Neural cell (in vitro differentiated cells): ENCODE data around the gene OR56A5. TPM values are rescaled to one million over a fixed set of nuclear protein-coding genes. Genes with fewer than 3 reads are reported as not detected.

Experiments
- H2AFZ ChIP-seq: fragments of 200-600, 300-800 bp; sonication (generic), shearing (Covaris generic); 2 replicates; pipeline ENCODE4 v1.6.0; 2014; ENCODE audit warnings: low read depth, mild to moderate bottlenecking, antibody characterized with exemption, low read length, moderate library complexity
- H3F3A ChIP-seq: fragments of 200-600 bp; shearing (Covaris generic); 2 replicates; pipeline ENCODE4 v1.6.1; 2016; ENCODE audit warnings: mild to moderate bottlenecking, moderate library complexity, mixed read lengths, antibody characterized with exemption, low read length; ENCODE audit not compliant: insufficient read depth, poor library complexity, severe bottlenecking
- H3K27ac ChIP-seq: fragments of 200-600, 300-800 bp; sonication (generic), shearing (Covaris generic); 2 replicates; pipeline ENCODE4 v1.5.1; 2014; ENCODE audit warnings: mild to moderate bottlenecking, low read length, moderate library complexity
- H3K27me3 ChIP-seq: fragments of 300-800, 200-600 bp; sonication (generic), shearing (Covaris generic); 2 replicates; pipeline ENCODE4 v1.6.0; 2014; ENCODE audit warnings: mild to moderate bottlenecking, low read depth, low read length, moderate library complexity; ENCODE audit not compliant: insufficient read depth
- H3K36me3 ChIP-seq: fragments of 300-800, 200-600 bp; sonication (generic), shearing (Covaris generic); 2 replicates; pipeline ENCODE4 v1.5.1; 2014; ENCODE audit warnings: mild to moderate bottlenecking, antibody characterized with exemption, low read length, moderate library complexity; ENCODE audit not compliant: insufficient read depth
- H3K4me2 ChIP-seq: fragments of 300-800, 200-600 bp; sonication (generic), shearing (Covaris generic); 2 replicates; pipeline ENCODE4 v1.6.0; 2014; ENCODE audit warnings: mild to moderate bottlenecking, low read length
- H3K4me3 ChIP-seq: fragments of 300-800, 200-600 bp; sonication (generic), shearing (Covaris generic); 2 replicates; pipeline ENCODE4 v1.5.1; 2014; ENCODE audit warnings: mild to moderate bottlenecking, low read length, moderate library complexity
- H3K79me2 ChIP-seq: fragments of 200-600 bp; shearing (Covaris generic); replicated peaks from 2 replicates; pipeline ENCODE4 v1.6.0; 2014; ENCODE audit warnings: mild to moderate bottlenecking, low read length, moderate library complexity; ENCODE audit not compliant: insufficient read depth
- H3K9ac ChIP-seq: fragments of 300-800, 200-600 bp; sonication (generic), shearing (Covaris generic); 2 replicates; pipeline ENCODE4 v1.6.1; 2016; ENCODE audit warnings: mild to moderate bottlenecking, low read length, mixed read lengths
- H3K9me2 ChIP-seq: fragments of 200-600 bp; shearing (Covaris generic); 2 replicates; pipeline ENCODE4 v1.6.1; 2016; ENCODE audit warnings: mild to moderate bottlenecking, low read length, mixed read lengths; ENCODE audit not compliant: insufficient read depth
- H3K9me3 ChIP-seq: fragments of 200-600, 300-800 bp; sonication (generic), shearing (Covaris generic); 2 replicates; pipeline ENCODE4 v1.6.1; 2016; ENCODE audit warnings: mild to moderate bottlenecking, mixed run types, low read length, moderate library complexity, mixed read lengths
- H4K20me1 ChIP-seq: fragments of 200-600 bp; shearing (Covaris generic); 2 replicates; pipeline ENCODE4 v1.6.1; 2016; ENCODE audit warnings: mild to moderate bottlenecking, mixed run types; ENCODE audit not compliant: insufficient read depth
- CTCF ChIP-seq: fragments of 450-650 bp; IDR thresholded peaks from 2 replicates; pipeline ENCODE4 v1.5.1; 2014; ENCODE audit warnings: antibody characterized with exemption, mild to moderate bottlenecking, moderate library complexity; ENCODE audit not compliant: poor library complexity, severe bottlenecking
- EP300 ChIP-seq: fragments of 450-650 bp; conservative IDR thresholded peaks from 2 replicates; pipeline ENCODE4 v1.6.1; 2014; ENCODE audit warnings: antibody characterized with exemption, mild to moderate bottlenecking, moderate library complexity; ENCODE audit not compliant: poor library complexity, severe bottlenecking
- EZH2 ChIP-seq: fragments of 200-600, 300-800 bp; shearing (Covaris generic), sonication (generic); IDR thresholded peaks from 2 replicates; pipeline ENCODE4 v1.6.1; 2014; ENCODE audit warnings: antibody characterized with exemption, low read length, borderline replicate concordance, mild to moderate bottlenecking; ENCODE audit not compliant: insufficient read depth, poor library complexity, severe bottlenecking
- MXI1 ChIP-seq: fragments of 450-650 bp; conservative IDR thresholded peaks from 2 replicates; pipeline ENCODE4 v1.6.1; 2014; ENCODE audit warnings: antibody characterized with exemption, mild to moderate bottlenecking; ENCODE audit not compliant: poor library complexity, severe bottlenecking
- POLR2AphosphoS5 ChIP-seq: IDR thresholded peaks from 2 replicates; pipeline ENCODE4 v1.6.1; 2012
- RAD21 ChIP-seq: fragments of 450-650 bp; conservative IDR thresholded peaks from 2 replicates; pipeline ENCODE4 v1.6.1; 2014; ENCODE audit warnings: antibody characterized with exemption, mild to moderate bottlenecking, moderate library complexity
- SMC3 ChIP-seq: fragments of 450-650 bp; conservative IDR thresholded peaks from 2 replicates; pipeline ENCODE4 v1.6.1; 2014; ENCODE audit warnings: antibody characterized with exemption, mild to moderate bottlenecking, moderate library complexity; ENCODE audit not compliant: poor library complexity
- TAF1 ChIP-seq: IDR thresholded peaks from 2 replicates; pipeline ENCODE4 v1.6.1; 2012; ENCODE audit warnings: low read depth
- polyA plus RNA-seq: library from polyadenylated mRNA; depleted of rRNA; stranded (reverse); fragments of >200 nt; gene quantifications from 2 replicates; pipeline ENCODE4 v1.2.3, GENCODE V29; 2014
- TF ChIP-seq, protein P1 (sequence below): IDR thresholded peaks from 2 replicates; pipeline ENCODE4 v1.6.1; 2012; ENCODE audit warnings: borderline replicate concordance

The OR56A5 gene
- polyA plus RNA-seq, 1 donor from 2014 or later, result not detected

- Histone ChIP-seq H3K27ac (no peak overlapping the region), H3K36me3 (no peaks in the 10 kb centered on the region), H3K9ac (no peak overlapping the region), H2AFZ (no peak overlapping the region), H4K20me1 (no peaks in the 10 kb centered on the region), H3K79me2 (no peaks in the 10 kb centered on the region), H3K9me3 (no peaks in the 10 kb centered on the region), H3F3A (no peaks in the 10 kb centered on the region), H3K4me2 (no peak overlapping the region), H3K4me3 (no peak overlapping the region), H3K27me3 (no peaks in the 10 kb centered on the region), H3K9me2 (no peaks in the 10 kb centered on the region)
- TF ChIP-seq TAF1, result no peak
- TF ChIP-seq CTCF, result no peak
- no peak for TF ChIP-seq SMC3
- TF ChIP-seq MXI1, result no peak
- TF ChIP-seq POLR2AphosphoS5, result no peak
- no peak for TF ChIP-seq EZH2
- no peak for TF ChIP-seq EP300
- TF ChIP-seq RAD21, result no peak
- TF ChIP-seq, protein P1, sequence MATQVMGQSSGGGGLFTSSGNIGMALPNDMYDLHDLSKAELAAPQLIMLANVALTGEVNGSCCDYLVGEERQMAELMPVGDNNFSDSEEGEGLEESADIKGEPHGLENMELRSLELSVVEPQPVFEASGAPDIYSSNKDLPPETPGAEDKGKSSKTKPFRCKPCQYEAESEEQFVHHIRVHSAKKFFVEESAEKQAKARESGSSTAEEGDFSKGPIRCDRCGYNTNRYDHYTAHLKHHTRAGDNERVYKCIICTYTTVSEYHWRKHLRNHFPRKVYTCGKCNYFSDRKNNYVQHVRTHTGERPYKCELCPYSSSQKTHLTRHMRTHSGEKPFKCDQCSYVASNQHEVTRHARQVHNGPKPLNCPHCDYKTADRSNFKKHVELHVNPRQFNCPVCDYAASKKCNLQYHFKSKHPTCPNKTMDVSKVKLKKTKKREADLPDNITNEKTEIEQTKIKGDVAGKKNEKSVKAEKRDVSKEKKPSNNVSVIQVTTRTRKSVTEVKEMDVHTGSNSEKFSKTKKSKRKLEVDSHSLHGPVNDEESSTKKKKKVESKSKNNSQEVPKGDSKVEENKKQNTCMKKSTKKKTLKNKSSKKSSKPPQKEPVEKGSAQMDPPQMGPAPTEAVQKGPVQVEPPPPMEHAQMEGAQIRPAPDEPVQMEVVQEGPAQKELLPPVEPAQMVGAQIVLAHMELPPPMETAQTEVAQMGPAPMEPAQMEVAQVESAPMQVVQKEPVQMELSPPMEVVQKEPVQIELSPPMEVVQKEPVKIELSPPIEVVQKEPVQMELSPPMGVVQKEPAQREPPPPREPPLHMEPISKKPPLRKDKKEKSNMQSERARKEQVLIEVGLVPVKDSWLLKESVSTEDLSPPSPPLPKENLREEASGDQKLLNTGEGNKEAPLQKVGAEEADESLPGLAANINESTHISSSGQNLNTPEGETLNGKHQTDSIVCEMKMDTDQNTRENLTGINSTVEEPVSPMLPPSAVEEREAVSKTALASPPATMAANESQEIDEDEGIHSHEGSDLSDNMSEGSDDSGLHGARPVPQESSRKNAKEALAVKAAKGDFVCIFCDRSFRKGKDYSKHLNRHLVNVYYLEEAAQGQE, result no peak
These were observed 35.2 kb downstream of the OR56A5 start for GRCh38 chr11:5933116-5933515.

- Histone ChIP-seq H4K20me1 (no peaks in the 10 kb centered on the region), H3K4me3 (no peak overlapping the region), H3K27me3 (no peaks in the 10 kb centered on the region), H3K9me3 (no peaks in the 10 kb centered on the region), H3K9ac (no peak overlapping the region), H3K36me3 (no peaks in the 10 kb centered on the region), H3K79me2 (no peaks in the 10 kb centered on the region), H3K4me2 (no peak overlapping the region), H3K27ac (no peak overlapping the region), H3F3A (no peaks in the 10 kb centered on the region), H3K9me2 (no peaks in the 10 kb centered on the region), H2AFZ (no peak overlapping the region)
- TF ChIP-seq CTCF, result no peak
- no peak for TF ChIP-seq MXI1
- no peak for TF ChIP-seq POLR2AphosphoS5
- TF ChIP-seq SMC3, result no peak
- TF ChIP-seq, protein P1, result no peak
- no peak for TF ChIP-seq TAF1
- TF ChIP-seq EP300, result no peak
- no peak for TF ChIP-seq RAD21
- TF ChIP-seq EZH2, result no peak
These were observed 35.6 kb downstream of the OR56A5 start for GRCh38 chr11:5932671-5933070.
